ENCODE data around the gene NHP2.
"Not testable (repeated sequence)": the region's sequence is repeated elsewhere in the genome, so short reads cannot be mapped to it uniquely, and the experiment has no call there.

The NHP2 gene

GRCh38 chr5:178130576-178131445 is 22.9 kb downstream of the NHP2 start, which contains the start of gene RMND5B:
Gene RMND5B (plus strand): TSS chr5:178131014. CDS start chr5:178138120, 7,106 bp downstream.
- H2AFZ ChIP-seq (ENCODE audit: low read length, unreplicated experiment): peak within 1 kb of the TSS; percentile 97
- H3K79me2 ChIP-seq (ENCODE audit: control insufficient read depth, insufficient read depth, low read length, unreplicated experiment): peaks cover 4% of the 10 kb centered on the region
- H3K4me1 ChIP-seq (ENCODE audit: control insufficient read depth, insufficient read depth, low read length, unreplicated experiment): no peaks in the 10 kb centered on the region
- peak within 1 kb of the TSS; percentile 46; the same call in 1 of the 2 replicates for H3K27ac ChIP-seq (ENCODE audit: low read depth, low read length)
- H3K27me3 ChIP-seq (ENCODE audit: insufficient read depth, low read length): no peaks in the 10 kb centered on the region
- peak within 1 kb of the TSS; percentile 98 for H3K4me3 ChIP-seq (ENCODE audit: low read depth, low read length)
- no peaks in the 10 kb centered on the region for H3K36me3 ChIP-seq (ENCODE audit: insufficient read depth, low read length)

- H2AFZ ChIP-seq (ENCODE audit: low read length, unreplicated experiment): peak overlapping the region; percentile 97
- not testable (repeated sequence) for H3K4me1 ChIP-seq (ENCODE audit: control insufficient read depth, insufficient read depth, low read length, unreplicated experiment); H3K36me3 ChIP-seq (ENCODE audit: insufficient read depth, low read length); H3K27me3 ChIP-seq (ENCODE audit: insufficient read depth, low read length); H3K79me2 ChIP-seq (ENCODE audit: control insufficient read depth, insufficient read depth, low read length, unreplicated experiment)
- peak overlapping the region; percentile 98 for H3K4me3 ChIP-seq (ENCODE audit: low read depth, low read length)
- peak overlapping the region; percentile 46; the same call in 1 of the 2 replicates for H3K27ac ChIP-seq (ENCODE audit: low read depth, low read length)
Observed at GRCh38 chr5:178130234-178130575, 23.5 kb downstream of the NHP2 start.

GRCh38 chr5:178129296-178129695 is 24.4 kb downstream of the NHP2 start:
- H3K4me3 ChIP-seq (ENCODE audit: low read depth, low read length): no peak overlapping the region; the same call in 1 of the 2 replicates
- H3K4me1 ChIP-seq (ENCODE audit: control insufficient read depth, insufficient read depth, low read length, unreplicated experiment): no peaks in the 10 kb centered on the region
- no peaks in the 10 kb centered on the region for H3K36me3 ChIP-seq (ENCODE audit: insufficient read depth, low read length)
- no peak overlapping the region for H2AFZ ChIP-seq (ENCODE audit: low read length, unreplicated experiment)
- H3K79me2 ChIP-seq (ENCODE audit: control insufficient read depth, insufficient read depth, low read length, unreplicated experiment): peaks cover 4% of the 10 kb centered on the region
- no peaks in the 10 kb centered on the region for H3K27me3 ChIP-seq (ENCODE audit: insufficient read depth, low read length)
- H3K27ac ChIP-seq (ENCODE audit: low read depth, low read length): no peak overlapping the region

GRCh38 chr5:178127300-178128009 is 26.2 kb downstream of the NHP2 start:
- not testable (repeated sequence) for H3K4me3 ChIP-seq (ENCODE audit: low read depth, low read length); H3K27ac ChIP-seq (ENCODE audit: low read depth, low read length); H3K79me2 ChIP-seq (ENCODE audit: control insufficient read depth, insufficient read depth, low read length, unreplicated experiment); H3K36me3 ChIP-seq (ENCODE audit: insufficient read depth, low read length); H3K4me1 ChIP-seq (ENCODE audit: control insufficient read depth, insufficient read depth, low read length, unreplicated experiment); H3K27me3 ChIP-seq (ENCODE audit: insufficient read depth, low read length); H2AFZ ChIP-seq (ENCODE audit: low read length, unreplicated experiment)

GRCh38 chr5:178126556-178126955 is 27.1 kb downstream of the NHP2 start:
- H3K4me1 ChIP-seq (ENCODE audit: control insufficient read depth, insufficient read depth, low read length, unreplicated experiment): no peaks in the 10 kb centered on the region
- no peaks in the 10 kb centered on the region for H3K36me3 ChIP-seq (ENCODE audit: insufficient read depth, low read length)
- H3K79me2 ChIP-seq (ENCODE audit: control insufficient read depth, insufficient read depth, low read length, unreplicated experiment): peaks cover under 1% of the 10 kb centered on the region
- no peak overlapping the region for H3K4me3 ChIP-seq (ENCODE audit: low read depth, low read length)
- peaks cover 16% of the 10 kb centered on the region for H3K27me3 ChIP-seq (ENCODE audit: insufficient read depth, low read length)
- no peak overlapping the region for H2AFZ ChIP-seq (ENCODE audit: low read length, unreplicated experiment)
- no peak overlapping the region for H3K27ac ChIP-seq (ENCODE audit: low read depth, low read length)

- Histone ChIP-seq H3K4me3 (ENCODE audit: low read depth, low read length) (no peak overlapping the region), H3K27me3 (ENCODE audit: insufficient read depth, low read length) (peaks cover 20% of the 10 kb centered on the region), H3K4me1 (ENCODE audit: control insufficient read depth, insufficient read depth, low read length, unreplicated experiment) (no peaks in the 10 kb centered on the region), H3K27ac (ENCODE audit: low read depth, low read length) (no peak overlapping the region), H3K36me3 (ENCODE audit: insufficient read depth, low read length) (no peaks in the 10 kb centered on the region), H2AFZ (ENCODE audit: low read length, unreplicated experiment) (no peak overlapping the region), H3K79me2 (ENCODE audit: control insufficient read depth, insufficient read depth, low read length, unreplicated experiment) (no peaks in the 10 kb centered on the region)
Observed at GRCh38 chr5:178125253-178125906, 28.3 kb downstream of the NHP2 start.

GRCh38 chr5:178123966-178124925 is 29.4 kb downstream of the NHP2 start:
- H3K27me3 ChIP-seq (ENCODE audit: insufficient read depth, low read length): peaks cover 20% of the 10 kb centered on the region
- no peaks in the 10 kb centered on the region for H3K79me2 ChIP-seq (ENCODE audit: control insufficient read depth, insufficient read depth, low read length, unreplicated experiment)
- no peak overlapping the region for H2AFZ ChIP-seq (ENCODE audit: low read length, unreplicated experiment)
- H3K36me3 ChIP-seq (ENCODE audit: insufficient read depth, low read length): no peaks in the 10 kb centered on the region
- no peak overlapping the region for H3K27ac ChIP-seq (ENCODE audit: low read depth, low read length)
- H3K4me1 ChIP-seq (ENCODE audit: control insufficient read depth, insufficient read depth, low read length, unreplicated experiment): no peaks in the 10 kb centered on the region
- no peak overlapping the region for H3K4me3 ChIP-seq (ENCODE audit: low read depth, low read length)

GRCh38 chr5:178123094-178123965 is 30.4 kb downstream of the NHP2 start:
- no peak overlapping the region for H3K27ac ChIP-seq (ENCODE audit: low read depth, low read length)
- no peak overlapping the region for H2AFZ ChIP-seq (ENCODE audit: low read length, unreplicated experiment)
- H3K79me2 ChIP-seq (ENCODE audit: control insufficient read depth, insufficient read depth, low read length, unreplicated experiment): no peaks in the 10 kb centered on the region
- no peaks in the 10 kb centered on the region for H3K36me3 ChIP-seq (ENCODE audit: insufficient read depth, low read length)
- H3K27me3 ChIP-seq (ENCODE audit: insufficient read depth, low read length): peaks cover 20% of the 10 kb centered on the region
- no peaks in the 10 kb centered on the region for H3K4me1 ChIP-seq (ENCODE audit: control insufficient read depth, insufficient read depth, low read length, unreplicated experiment)
- H3K4me3 ChIP-seq (ENCODE audit: low read depth, low read length): no peak overlapping the region

- Histone ChIP-seq H2AFZ (ENCODE audit: low read length, unreplicated experiment) (no peak overlapping the region), H3K4me3 (ENCODE audit: low read depth, low read length) (no peak overlapping the region), H3K36me3 (ENCODE audit: insufficient read depth, low read length) (no peaks in the 10 kb centered on the region), H3K27me3 (ENCODE audit: insufficient read depth, low read length) (peaks cover 27% of the 10 kb centered on the region), H3K79me2 (ENCODE audit: control insufficient read depth, insufficient read depth, low read length, unreplicated experiment) (no peaks in the 10 kb centered on the region), H3K4me1 (ENCODE audit: control insufficient read depth, insufficient read depth, low read length, unreplicated experiment) (no peaks in the 10 kb centered on the region), H3K27ac (ENCODE audit: low read depth, low read length) (no peak overlapping the region)
Observed at GRCh38 chr5:178122346-178122745, 31.3 kb downstream of the NHP2 start.
